GM12892 (cell line): Measurements from ENCODE around the gene OTP.

Source experiments
- POLR2A ChIP-seq: IDR thresholded peaks from 2 replicates; pipeline ENCODE4 v1.6.1; 2011; ENCODE audit warnings: low read depth, low read length, control low read depth
- POLR2AphosphoS5 ChIP-seq: IDR thresholded peaks from 2 replicates; pipeline ENCODE4 v1.6.1; 2011; ENCODE audit warnings: low read depth, low read length, control low read depth

DNA sequence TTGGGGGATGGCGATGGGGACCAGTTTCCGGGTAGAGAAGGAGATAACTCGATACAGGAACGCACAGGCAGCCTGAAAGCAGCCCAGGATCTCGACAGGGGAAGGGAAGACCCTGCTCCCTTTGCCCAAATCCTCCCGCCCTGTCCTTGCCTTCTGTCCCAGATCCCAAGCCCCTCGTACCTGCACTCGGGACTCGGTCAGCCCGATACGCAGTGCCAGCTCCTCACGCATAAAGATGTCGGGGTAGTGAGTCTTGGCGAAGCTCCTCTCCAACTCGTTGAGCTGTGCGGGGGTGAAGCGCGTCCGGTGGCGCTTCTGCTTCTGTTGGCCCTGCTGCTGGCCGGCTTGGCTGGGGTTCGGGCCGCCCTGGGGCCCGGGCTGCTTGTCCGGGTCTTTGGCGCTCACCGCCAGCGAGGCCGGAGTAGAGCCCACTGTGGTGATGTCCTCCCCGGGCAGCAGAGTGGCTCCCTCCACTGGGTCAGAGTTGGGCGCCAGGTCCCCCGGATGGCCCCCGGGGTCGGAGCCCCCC, 1.8 kb downstream of the OTP start:
- no peak for TF ChIP-seq POLR2AphosphoS5
- TF ChIP-seq POLR2A: no peak
